GM12875 (cell line): ENCODE data around the gene H2BK1.

ENCODE experiments used
- H3K4me3 ChIP-seq: one replicate; pipeline ENCODE4 v1.5.1; 2011; ENCODE audit warnings: low read depth, low read length, control low read depth
- TF ChIP-seq, protein P1 (sequence below): IDR thresholded peaks from 2 replicates; pipeline ENCODE4 v1.5.1; 2011; ENCODE audit warnings: low read depth, mild to moderate bottlenecking, control low read depth, inconsistent platforms, low read length, moderate library complexity, borderline replicate concordance; ENCODE audit not compliant: insufficient read depth

H2BK1 gene

DNA sequence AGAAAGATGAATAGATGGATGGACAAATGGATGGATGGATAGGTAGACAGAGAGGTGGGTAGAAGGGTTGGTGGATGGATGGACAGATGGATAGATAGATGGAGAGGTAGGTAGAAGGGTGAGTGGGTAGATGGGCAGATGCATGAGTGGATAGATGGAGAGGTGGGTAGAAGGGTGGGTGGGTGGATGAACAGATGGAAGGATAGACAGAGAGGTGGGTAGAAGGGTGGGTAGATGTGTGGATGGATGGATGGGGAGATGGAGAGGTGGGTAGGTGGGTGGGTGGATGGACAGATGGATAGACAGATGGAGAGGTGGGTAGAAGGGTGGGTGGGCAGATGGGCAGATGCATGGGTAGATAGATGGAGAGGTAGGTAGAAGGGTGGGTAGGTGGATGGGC is 12.4 kb downstream of the H2BK1 start:
- H3K4me3 ChIP-seq: no peak overlapping the region
- TF ChIP-seq, protein P1, sequence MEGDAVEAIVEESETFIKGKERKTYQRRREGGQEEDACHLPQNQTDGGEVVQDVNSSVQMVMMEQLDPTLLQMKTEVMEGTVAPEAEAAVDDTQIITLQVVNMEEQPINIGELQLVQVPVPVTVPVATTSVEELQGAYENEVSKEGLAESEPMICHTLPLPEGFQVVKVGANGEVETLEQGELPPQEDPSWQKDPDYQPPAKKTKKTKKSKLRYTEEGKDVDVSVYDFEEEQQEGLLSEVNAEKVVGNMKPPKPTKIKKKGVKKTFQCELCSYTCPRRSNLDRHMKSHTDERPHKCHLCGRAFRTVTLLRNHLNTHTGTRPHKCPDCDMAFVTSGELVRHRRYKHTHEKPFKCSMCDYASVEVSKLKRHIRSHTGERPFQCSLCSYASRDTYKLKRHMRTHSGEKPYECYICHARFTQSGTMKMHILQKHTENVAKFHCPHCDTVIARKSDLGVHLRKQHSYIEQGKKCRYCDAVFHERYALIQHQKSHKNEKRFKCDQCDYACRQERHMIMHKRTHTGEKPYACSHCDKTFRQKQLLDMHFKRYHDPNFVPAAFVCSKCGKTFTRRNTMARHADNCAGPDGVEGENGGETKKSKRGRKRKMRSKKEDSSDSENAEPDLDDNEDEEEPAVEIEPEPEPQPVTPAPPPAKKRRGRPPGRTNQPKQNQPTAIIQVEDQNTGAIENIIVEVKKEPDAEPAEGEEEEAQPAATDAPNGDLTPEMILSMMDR: no peak

DNA sequence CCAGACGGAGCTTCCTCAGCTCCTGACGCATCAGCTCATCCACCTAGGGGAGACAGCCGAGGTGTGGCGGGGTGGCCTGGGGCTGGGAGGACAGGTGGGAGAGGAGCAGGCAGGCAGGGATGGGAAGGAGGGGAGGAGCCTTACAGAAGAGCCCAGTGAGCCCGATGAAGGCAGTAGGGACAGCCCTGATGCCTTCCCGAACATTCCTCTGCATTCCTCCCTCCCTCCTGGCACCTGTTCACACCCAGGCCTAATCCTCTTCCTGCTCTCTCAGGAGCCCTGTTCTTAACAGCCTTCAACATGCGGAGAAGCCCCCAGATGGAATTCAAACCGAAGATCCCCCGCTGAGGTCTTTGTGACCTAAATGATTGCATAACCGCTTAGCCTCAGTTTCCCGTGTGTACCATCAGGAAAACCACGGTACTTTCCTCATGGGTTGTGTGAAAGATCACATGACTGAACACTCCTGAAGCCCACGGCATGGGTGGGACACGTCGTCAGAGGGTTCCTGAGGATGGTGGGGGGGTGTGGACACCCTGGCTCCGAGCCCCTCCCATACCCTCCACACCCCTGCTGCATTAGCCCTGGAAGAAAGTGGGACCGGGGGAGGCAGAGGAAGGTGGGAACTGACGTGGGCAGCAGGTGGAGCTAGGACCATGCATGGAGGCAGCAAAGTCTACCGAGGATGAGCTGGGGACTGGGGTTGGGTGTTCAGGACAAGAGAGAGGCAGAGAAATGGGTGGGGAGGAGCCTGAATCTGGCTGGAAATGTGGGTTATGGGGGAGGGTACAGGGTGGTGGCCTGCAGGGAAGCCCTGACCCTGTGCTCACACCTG is 14.5 kb downstream of the H2BK1 start:
- TF ChIP-seq, protein P1: no peak
- H3K4me3 ChIP-seq: no peak overlapping the region

DNA sequence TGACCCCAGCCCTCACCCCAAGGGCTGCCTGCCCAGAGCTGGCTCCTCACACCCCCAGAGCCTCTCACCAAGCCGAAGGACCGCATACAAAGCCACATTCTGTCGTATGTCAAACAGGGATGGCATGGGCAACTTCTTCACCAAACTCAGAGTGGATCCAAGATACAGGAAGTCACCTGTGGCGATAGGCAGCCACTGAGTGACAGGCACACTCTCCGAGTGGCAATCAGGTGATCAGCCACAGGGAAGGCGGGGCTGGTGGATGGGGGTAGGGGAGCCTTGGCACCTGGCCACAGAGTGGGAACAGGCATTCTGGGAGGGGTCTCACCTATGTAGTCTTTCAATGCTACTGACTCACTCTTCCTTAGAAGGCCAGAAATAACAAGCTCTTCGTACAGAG is 16.1 kb downstream of the H2BK1 start:
- TF ChIP-seq, protein P1: no peak
- H3K4me3 ChIP-seq: no peak overlapping the region

DNA sequence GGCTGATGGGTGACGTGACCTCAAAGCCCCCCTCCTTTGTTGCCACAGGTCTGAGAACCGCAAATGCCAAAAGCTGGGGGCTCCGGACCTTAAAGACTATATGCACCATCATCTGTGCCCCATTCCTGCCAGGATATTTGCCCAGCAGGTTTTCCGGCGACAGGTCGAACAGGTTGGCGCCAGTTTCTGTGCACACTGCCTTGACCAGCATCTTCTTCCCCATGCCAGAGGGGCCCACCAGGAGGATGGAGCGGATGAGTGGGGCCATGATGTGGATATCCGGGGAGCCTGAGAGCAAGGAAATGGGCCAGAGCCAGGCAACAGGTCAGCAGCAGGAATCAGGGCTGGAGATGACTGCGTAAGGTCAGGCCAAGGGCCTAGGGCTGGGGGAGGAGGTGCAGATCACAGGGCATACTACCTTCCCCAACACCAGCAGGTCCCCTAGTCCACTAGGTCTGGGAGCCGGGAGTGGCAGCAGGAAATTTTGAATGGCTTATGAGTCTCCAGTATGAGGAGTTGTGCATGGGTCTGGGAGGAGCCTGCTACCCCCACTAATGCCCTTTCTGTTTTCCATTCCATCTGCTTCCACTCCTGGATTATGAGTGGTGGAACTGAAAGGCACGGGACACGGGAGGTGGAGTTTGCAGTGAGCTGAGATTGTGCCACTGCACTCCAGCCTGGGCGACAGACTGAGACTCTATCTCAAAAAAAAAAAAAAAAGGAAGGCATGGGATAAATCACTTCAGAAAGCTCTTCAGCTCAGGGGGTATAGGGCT is 16.9 kb downstream of the H2BK1 start:
- no peak overlapping the region for H3K4me3 ChIP-seq

DNA sequence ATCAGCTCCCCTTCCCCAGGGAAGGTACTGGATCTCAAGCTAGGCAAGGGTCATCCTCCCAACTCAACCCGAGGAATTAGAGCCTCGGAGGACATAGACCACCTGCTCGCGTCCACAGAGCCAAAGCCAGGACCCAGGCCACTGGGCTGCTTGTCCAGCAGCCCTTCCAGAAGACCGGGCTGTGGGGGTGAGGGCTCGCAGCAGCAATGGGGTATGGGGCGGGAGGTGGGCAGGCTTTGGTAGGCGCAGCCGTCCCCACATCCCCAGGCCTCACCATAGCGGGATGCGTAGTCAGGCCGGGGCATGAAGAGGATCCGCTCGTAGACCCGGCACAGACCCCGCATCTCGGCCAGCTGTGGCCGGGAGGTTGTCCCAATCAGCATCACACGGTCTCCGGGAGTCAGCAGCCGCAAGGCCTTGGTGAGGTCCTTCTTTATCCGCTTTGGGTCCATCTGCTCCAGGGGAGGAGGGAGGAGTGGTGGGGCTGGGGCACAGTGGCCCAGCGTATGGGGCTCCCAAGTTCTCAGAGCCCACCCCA is 18.2 kb downstream of the H2BK1 start:
- TF ChIP-seq, protein P1: no peak

More for the DNA sequence above, 16.9 kb downstream of the H2BK1 start:
- TF ChIP-seq, protein P1: no peak

DNA sequence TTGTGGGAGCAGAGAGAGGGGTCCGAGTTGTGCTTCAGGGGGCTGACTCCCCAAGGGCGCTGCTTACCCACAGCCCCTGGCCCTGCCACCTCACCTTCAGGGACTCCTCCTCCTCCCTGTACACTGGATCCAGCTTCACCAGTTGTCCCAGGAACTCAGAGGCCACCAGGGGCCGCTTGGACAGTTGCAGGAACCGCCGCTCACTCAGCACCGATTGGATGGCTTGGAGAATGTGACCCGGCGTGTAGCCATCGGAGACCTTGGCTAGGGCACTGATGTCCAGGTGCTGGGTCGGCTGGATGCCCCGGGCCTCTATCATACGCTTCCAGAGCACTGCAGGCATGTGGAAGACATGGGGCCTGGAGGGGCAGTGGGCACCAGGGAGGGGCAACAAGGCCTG is 18.7 kb downstream of the H2BK1 start:
- TF ChIP-seq, protein P1: no peak

More for the DNA sequence above, 18.2 kb downstream of the H2BK1 start:
- H3K4me3 ChIP-seq: no peak overlapping the region

More for the DNA sequence above, 18.7 kb downstream of the H2BK1 start:
- H3K4me3 ChIP-seq: no peak overlapping the region
